Loucy (cell line): ENCODE data around the gene RUNX2.

ENCODE experiments used
- H2AFZ ChIP-seq: fragments of 200-600 bp; sonication (generic); 2 replicates; pipeline ENCODE4 v1.6.0; 2016; ENCODE audit warnings: antibody characterized with exemption, mild to moderate bottlenecking, low read length, moderate library complexity
- H3F3A ChIP-seq: fragments of 200-600 bp; 2 replicates; pipeline ENCODE4 v1.6.0; 2016; ENCODE audit warnings: antibody characterized with exemption, low read depth, mild to moderate bottlenecking
- H3K27me3 ChIP-seq: fragments of 200-600 bp; sonication (generic); 2 replicates; pipeline ENCODE4 v1.6.1; 2014; ENCODE audit warnings: low read length, mild to moderate bottlenecking; ENCODE audit not compliant: insufficient read depth, poor library complexity, severe bottlenecking
- H3K36me3 ChIP-seq: fragments of 200-600 bp; sonication (generic); 2 replicates; pipeline ENCODE4 v1.6.1; 2016; ENCODE audit warnings: low read length; ENCODE audit not compliant: insufficient read depth
- H3K4me1 ChIP-seq: fragments of 200-600 bp; sonication (generic); 2 replicates; pipeline ENCODE4 v1.5.1; 2014; ENCODE audit warnings: low read length, mild to moderate bottlenecking; ENCODE audit not compliant: insufficient read depth, poor library complexity, severe bottlenecking
- H3K4me2 ChIP-seq: fragments of 200-600 bp; sonication (generic); 2 replicates; pipeline ENCODE4 v1.6.0; 2014; ENCODE audit warnings: antibody characterized with exemption, low read length, low read depth, mild to moderate bottlenecking; ENCODE audit not compliant: poor library complexity, severe bottlenecking
- H3K4me3 ChIP-seq: fragments of 200-600 bp; sonication (generic); 2 replicates; pipeline ENCODE4 v1.5.1; 2014; ENCODE audit warnings: low read length, mild to moderate bottlenecking, mixed read lengths; ENCODE audit not compliant: poor library complexity, severe bottlenecking
- H3K79me2 ChIP-seq: fragments of 200-600 bp; sonication (generic); 2 replicates; pipeline ENCODE4 v1.6.1; 2014; ENCODE audit warnings: low read length; ENCODE audit not compliant: insufficient read depth
- H3K9ac ChIP-seq: fragments of 200-600 bp; sonication (generic); 2 replicates; pipeline ENCODE4 v1.6.0; 2014; ENCODE audit warnings: mild to moderate bottlenecking, low read depth, low read length, moderate library complexity; ENCODE audit not compliant: poor library complexity, severe bottlenecking
- H3K9me2 ChIP-seq: fragments of 200-600 bp; sonication (generic); replicated peaks from 2 replicates; pipeline ENCODE4 v1.6.1; 2016; ENCODE audit warnings: low read depth, low read length, mixed read lengths
- H3K9me3 ChIP-seq: fragments of 200-600 bp; sonication (generic); 2 replicates; pipeline ENCODE4 v1.6.1; 2014; ENCODE audit warnings: mild to moderate bottlenecking, antibody characterized with exemption, low read length, low read depth; ENCODE audit not compliant: insufficient read depth
- H4K20me1 ChIP-seq: fragments of 200-600 bp; sonication (generic); 2 replicates; pipeline ENCODE4 v1.6.0; 2014; ENCODE audit warnings: antibody characterized with exemption, low read length, mild to moderate bottlenecking; ENCODE audit not compliant: insufficient read depth, poor library complexity, severe bottlenecking
- EZH2phosphoT487 ChIP-seq: fragments of 200-600 bp; IDR thresholded peaks from 2 replicates; pipeline ENCODE4 v1.6.1; 2018; ENCODE audit warnings: antibody characterized with exemption, mild to moderate bottlenecking, moderate library complexity, borderline replicate concordance
- TF ChIP-seq, protein P1 (sequence below): fragments of 200-600 bp; sonication (generic); conservative IDR thresholded peaks from 2 replicates; pipeline ENCODE4 v1.5.1; 2014; ENCODE audit warnings: mild to moderate bottlenecking, antibody characterized with exemption, low read length

Gene RUNX2

DNA sequence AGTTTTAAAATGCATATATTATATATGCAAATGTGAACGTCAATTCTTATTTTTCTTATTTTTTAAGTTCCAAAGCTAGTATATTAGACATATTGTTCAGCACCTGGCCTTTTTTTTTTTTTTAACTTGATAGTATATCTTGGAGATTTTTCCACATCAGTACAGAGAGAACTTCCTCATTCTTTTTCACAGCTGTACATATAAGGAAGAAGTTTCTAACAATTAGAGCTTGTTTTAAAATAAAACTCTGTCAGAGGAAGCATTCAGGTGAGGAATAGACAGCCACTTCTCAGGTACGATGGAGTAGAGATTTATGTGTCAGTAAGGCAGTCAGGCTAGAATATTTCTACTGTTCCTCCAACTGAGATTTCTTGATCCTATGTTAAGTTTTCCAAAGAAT, 282.7 kb downstream of the RUNX2 start:
- TF ChIP-seq, protein P1, sequence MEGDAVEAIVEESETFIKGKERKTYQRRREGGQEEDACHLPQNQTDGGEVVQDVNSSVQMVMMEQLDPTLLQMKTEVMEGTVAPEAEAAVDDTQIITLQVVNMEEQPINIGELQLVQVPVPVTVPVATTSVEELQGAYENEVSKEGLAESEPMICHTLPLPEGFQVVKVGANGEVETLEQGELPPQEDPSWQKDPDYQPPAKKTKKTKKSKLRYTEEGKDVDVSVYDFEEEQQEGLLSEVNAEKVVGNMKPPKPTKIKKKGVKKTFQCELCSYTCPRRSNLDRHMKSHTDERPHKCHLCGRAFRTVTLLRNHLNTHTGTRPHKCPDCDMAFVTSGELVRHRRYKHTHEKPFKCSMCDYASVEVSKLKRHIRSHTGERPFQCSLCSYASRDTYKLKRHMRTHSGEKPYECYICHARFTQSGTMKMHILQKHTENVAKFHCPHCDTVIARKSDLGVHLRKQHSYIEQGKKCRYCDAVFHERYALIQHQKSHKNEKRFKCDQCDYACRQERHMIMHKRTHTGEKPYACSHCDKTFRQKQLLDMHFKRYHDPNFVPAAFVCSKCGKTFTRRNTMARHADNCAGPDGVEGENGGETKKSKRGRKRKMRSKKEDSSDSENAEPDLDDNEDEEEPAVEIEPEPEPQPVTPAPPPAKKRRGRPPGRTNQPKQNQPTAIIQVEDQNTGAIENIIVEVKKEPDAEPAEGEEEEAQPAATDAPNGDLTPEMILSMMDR = no peak
- TF ChIP-seq EZH2phosphoT487 = no peak
- no peaks in the 10 kb centered on the region for H3K9me3 ChIP-seq
- H3K9ac ChIP-seq = no peak overlapping the region
- H3K27me3 ChIP-seq = no peaks in the 10 kb centered on the region
- H3K79me2 ChIP-seq = no peaks in the 10 kb centered on the region
- H3K9me2 ChIP-seq = no peaks in the 10 kb centered on the region
- peaks cover 6% of the 10 kb centered on the region for H3K4me1 ChIP-seq
- H4K20me1 ChIP-seq = no peaks in the 10 kb centered on the region
- H3K4me2 ChIP-seq = no peak overlapping the region
- no peak overlapping the region for H2AFZ ChIP-seq
- no peak overlapping the region for H3K4me3 ChIP-seq
- no peaks in the 10 kb centered on the region for H3K36me3 ChIP-seq
- no peaks in the 10 kb centered on the region for H3F3A ChIP-seq

DNA sequence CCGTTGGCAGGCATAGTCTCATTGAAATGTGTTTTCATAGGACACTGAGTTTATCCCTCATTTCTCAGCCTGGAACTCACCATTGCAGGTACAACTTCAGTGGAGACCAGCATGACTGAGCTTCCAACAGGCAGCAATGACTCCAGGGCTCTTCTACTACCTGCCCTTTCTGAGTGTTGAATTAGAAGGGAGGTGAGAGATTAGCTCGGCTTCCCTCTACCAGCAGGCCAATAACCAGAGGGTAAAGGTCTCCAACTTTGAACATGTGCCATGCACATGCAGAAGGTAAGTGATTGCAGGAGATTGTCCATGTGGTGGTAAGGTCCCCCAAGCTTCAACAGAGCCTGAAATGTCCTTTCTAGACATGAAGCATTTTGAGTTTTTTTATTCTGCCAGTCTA, 283.4 kb downstream of the RUNX2 start:
- Histone ChIP-seq H3K79me2 (no peaks in the 10 kb centered on the region), H3K9me2 (no peaks in the 10 kb centered on the region), H3K4me3 (no peak overlapping the region), H2AFZ (no peak overlapping the region), H3K36me3 (no peaks in the 10 kb centered on the region), H3K9ac (no peak overlapping the region), H3K4me1 (peaks cover 6% of the 10 kb centered on the region), H4K20me1 (no peaks in the 10 kb centered on the region), H3K27me3 (no peaks in the 10 kb centered on the region), H3F3A (no peaks in the 10 kb centered on the region), H3K9me3 (no peaks in the 10 kb centered on the region), H3K4me2 (no peak overlapping the region)
- TF ChIP-seq, protein P1 = no peak
- TF ChIP-seq EZH2phosphoT487 = no peak

DNA sequence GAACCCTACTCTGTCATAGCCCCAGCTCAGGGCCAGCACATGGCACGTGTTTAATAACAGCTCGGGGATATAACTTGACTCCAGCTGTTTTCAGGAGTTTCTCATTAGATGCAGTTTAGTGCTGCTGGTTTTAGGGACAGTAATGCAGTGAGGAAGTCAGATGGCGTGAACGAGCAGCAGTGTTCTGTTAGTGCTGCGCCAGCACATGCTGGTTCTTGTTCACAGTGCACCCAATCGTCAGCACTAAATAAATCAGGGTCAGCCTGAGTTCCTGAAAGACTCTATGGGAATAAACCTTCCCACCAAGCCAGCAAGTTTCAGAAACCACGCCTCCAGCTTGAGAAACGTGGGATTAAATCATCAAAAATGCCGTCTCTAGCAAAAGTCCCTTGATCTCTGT, 285.5 kb downstream of the RUNX2 start:
- TF ChIP-seq, protein P1 = no peak
- TF ChIP-seq EZH2phosphoT487 = no peak
- Histone ChIP-seq H3K4me2 (no peak overlapping the region), H3K4me3 (no peak overlapping the region), H3K9ac (no peak overlapping the region), H3K9me2 (no peaks in the 10 kb centered on the region), H3K4me1 (peaks cover 2% of the 10 kb centered on the region), H4K20me1 (no peaks in the 10 kb centered on the region), H2AFZ (no peak overlapping the region), H3K27me3 (no peaks in the 10 kb centered on the region), H3F3A (no peaks in the 10 kb centered on the region), H3K79me2 (no peaks in the 10 kb centered on the region), H3K9me3 (no peaks in the 10 kb centered on the region), H3K36me3 (no peaks in the 10 kb centered on the region)
